Erythroblast (primary cell): ENCODE measurements around the gene FHOD1.

ENCODE experiments used
- GATA1 ChIP-seq: IDR thresholded peaks from 2 replicates; pipeline ENCODE4 v1.6.1; 2011; ENCODE audit warnings: low read depth, mild to moderate bottlenecking, control low read depth, low read length, moderate library complexity
- POLR2A ChIP-seq: IDR thresholded peaks from 2 replicates; pipeline ENCODE4 v1.6.1; 2011; ENCODE audit warnings: mild to moderate bottlenecking, low read length

DNA sequence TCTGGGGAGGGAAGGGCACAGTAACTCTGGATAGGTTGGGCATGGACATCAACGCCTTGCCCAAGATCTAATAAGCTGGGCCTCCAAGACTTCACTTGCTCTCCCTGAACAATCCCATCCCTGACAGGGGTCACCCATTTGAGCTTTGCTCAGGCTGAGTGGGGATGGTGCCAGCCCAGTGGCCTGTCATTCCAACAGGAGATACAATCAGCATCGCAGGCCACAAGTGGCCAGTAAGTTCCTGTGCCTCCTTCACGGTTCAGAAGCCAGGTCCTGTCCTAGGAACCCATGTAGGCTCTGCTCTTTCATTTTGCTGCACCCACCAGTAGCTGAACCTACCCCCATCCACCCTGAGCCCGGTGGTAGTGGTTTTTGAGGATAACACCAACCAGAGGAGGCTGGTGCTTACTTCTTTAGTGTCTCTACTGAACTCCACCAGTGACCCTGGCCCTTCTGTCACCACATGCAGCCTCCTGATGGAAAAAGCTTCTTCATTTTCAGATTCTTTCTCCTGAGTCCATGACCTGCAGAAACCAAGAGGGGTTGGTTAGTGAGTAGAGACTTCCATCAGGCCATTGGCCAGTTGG lies 47.0 kb upstream of the FHOD1 start:
- TF ChIP-seq POLR2A: no peak
- TF ChIP-seq GATA1: no peak
